GM19395 (cell line): ENCODE measurements around the gene WFIKKN1.

Experiments
- ATAC-seq: cut with Tn5 transposase; IDR thresholded peaks from one replicate; pipeline ENCODE4 v1.9.1; 2021; ENCODE audit warnings: mild to moderate bottlenecking, moderate library complexity; ENCODE audit not compliant: unreplicated experiment

Gene WFIKKN1

DNA sequence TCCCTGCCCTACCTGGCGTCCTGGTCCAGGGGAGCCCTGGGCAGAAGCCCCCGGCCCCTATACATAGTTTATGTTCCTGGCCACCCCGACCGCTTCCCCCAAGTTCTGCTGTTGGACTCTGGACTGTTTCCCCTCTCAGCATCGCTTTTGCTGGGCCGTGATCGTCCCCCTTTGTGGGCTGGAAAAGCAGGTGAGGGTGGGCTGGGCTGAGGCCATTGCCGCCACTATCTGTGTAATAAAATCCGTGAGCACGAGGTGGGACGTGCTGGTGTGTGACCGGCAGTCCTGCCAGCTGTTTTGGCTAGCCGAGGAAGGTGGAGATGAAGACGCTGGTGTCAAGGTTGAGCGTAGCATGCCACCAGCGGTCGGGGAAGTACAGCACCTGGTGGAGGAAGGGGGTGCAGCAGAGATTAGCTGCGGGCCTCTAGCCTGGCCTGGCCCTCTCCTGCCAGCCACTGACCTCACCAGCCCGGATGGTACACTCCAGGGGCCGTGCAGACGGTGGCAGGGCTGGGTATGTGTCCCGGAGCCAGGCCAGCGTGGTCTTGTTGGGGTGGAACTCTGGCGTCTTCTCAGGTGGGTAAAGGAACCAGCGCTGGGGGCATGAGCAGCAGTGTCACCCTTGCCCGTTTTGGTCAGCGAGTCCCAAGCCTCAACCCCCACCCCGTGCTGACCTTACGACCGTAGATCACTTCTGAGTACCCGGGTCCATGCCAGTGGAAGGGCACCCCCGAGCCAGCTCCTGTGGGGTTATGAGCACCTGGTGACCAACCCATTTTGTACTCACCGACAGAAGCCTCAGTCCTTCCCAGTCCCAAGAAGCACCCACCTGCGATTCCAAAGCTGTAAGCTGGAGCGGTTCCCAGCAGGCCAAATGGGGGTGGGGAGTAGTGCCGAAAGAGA lies 52.0 kb downstream of the WFIKKN1 start:
- ATAC-seq: no peak

DNA sequence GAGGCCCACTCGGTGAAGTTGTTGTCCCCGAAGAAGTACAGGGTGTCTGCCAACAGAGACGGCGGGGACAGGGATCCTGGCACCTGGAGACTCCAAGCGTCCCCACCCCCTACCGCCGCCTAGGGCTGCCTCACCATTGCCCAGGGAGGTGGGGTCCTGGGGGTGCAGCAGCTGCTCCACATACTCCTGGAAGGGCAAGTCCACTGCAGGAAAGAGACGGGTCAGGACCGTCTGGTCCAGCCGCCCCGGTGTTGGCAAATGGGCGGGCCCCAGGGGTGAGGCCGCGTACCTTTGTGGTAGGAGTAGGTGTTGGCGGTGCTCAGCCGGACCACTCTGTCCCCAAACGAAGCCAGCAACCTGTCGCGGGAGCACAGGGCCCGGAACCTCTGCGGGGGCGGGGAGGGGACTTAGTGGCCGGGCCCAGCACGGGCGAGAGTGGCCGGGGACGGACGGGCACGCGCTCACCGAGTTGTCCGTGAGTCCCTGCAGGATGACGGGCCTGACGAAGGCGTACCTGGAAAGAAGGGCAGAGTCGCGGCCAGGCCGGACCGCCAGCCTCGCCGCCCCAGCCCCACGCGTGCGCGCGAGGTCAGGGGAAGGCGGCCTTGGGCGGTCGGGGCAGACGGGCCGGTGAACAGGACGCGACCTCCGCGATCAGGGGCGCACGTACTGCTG lies 52.7 kb downstream of the WFIKKN1 start:
- ATAC-seq: no peak
